IPS-18a (cell line): Measurements from ENCODE around the gene KIF26A.

Experiments used
- H3K27ac ChIP-seq: one replicate; pipeline ENCODE4 v1.5.1; 2013; ENCODE audit warnings: low read length
- H3K27me3 ChIP-seq: one replicate; pipeline ENCODE4 v1.6.1; 2013; ENCODE audit warnings: mild to moderate bottlenecking, low read length; ENCODE audit not compliant: control insufficient read depth, insufficient read depth
- H3K36me3 ChIP-seq: one replicate; pipeline ENCODE4 v1.6.1; 2013; ENCODE audit warnings: low read depth, low read length; ENCODE audit not compliant: control insufficient read depth
- H3K4me1 ChIP-seq: one replicate; pipeline ENCODE4 v1.6.1; 2013; ENCODE audit warnings: low read depth, low read length; ENCODE audit not compliant: control insufficient read depth
- H3K4me3 ChIP-seq: one replicate; pipeline ENCODE4 v1.5.1; 2013; ENCODE audit warnings: low read length
- H3K9ac ChIP-seq: one replicate; pipeline ENCODE4 v1.6.1; 2013; ENCODE audit warnings: mild to moderate bottlenecking, low read length, moderate library complexity
- H3K9me3 ChIP-seq: one replicate; pipeline ENCODE4 v1.6.1; 2013; ENCODE audit warnings: low read depth, low read length; ENCODE audit not compliant: control insufficient read depth

The KIF26A gene

GRCh38 chr14:104138098-104138717, at the start of gene KIF26A:
TSS of gene KIF26A (plus strand) at chr14:104138587. CDS start at chr14:104138723, 136 bp downstream.
- H3K9me3 ChIP-seq: no peaks in the 10 kb centered on the region
- peak within 1 kb of the TSS; percentile 22 for H3K9ac ChIP-seq
- H3K4me1 ChIP-seq: peaks cover 26% of the 10 kb centered on the region
- peak within 1 kb of the TSS; percentile 78 for H3K4me3 ChIP-seq
- H3K27me3 ChIP-seq: peaks cover 33% of the 10 kb centered on the region
- H3K27ac ChIP-seq: no peak within 1 kb of the TSS
- H3K36me3 ChIP-seq: no peaks in the 10 kb centered on the region

- Histone ChIP-seq H3K27me3 (no peaks in the 10 kb centered on the region), H3K9me3 (no peaks in the 10 kb centered on the region), H3K4me3 (no peak overlapping the region), H3K36me3 (no peaks in the 10 kb centered on the region), H3K9ac (no peak overlapping the region), H3K4me1 (no peaks in the 10 kb centered on the region), H3K27ac (no peak overlapping the region)
These were observed 48.2 kb upstream of the KIF26A start for GRCh38 chr14:104090071-104090748.

GRCh38 chr14:104091061-104091926, 47.1 kb upstream of the KIF26A start:
- no peak overlapping the region for H3K9ac ChIP-seq
- H3K27ac ChIP-seq: no peak overlapping the region
- no peak overlapping the region for H3K4me3 ChIP-seq
- H3K27me3 ChIP-seq: no peaks in the 10 kb centered on the region
- no peaks in the 10 kb centered on the region for H3K4me1 ChIP-seq
- H3K9me3 ChIP-seq: no peaks in the 10 kb centered on the region
- no peaks in the 10 kb centered on the region for H3K36me3 ChIP-seq

GRCh38 chr14:104091927-104092771, 46.2 kb upstream of the KIF26A start:
- H3K36me3 ChIP-seq: no peaks in the 10 kb centered on the region
- H3K9ac ChIP-seq: no peak overlapping the region
- no peaks in the 10 kb centered on the region for H3K9me3 ChIP-seq
- no peaks in the 10 kb centered on the region for H3K4me1 ChIP-seq
- H3K27me3 ChIP-seq: no peaks in the 10 kb centered on the region
- H3K4me3 ChIP-seq: no peak overlapping the region
- no peak overlapping the region for H3K27ac ChIP-seq

- H3K36me3 ChIP-seq: no peaks in the 10 kb centered on the region
- H3K9ac ChIP-seq: no peak overlapping the region
- H3K4me3 ChIP-seq: no peak overlapping the region
- H3K9me3 ChIP-seq: no peaks in the 10 kb centered on the region
- no peak overlapping the region for H3K27ac ChIP-seq
- no peaks in the 10 kb centered on the region for H3K4me1 ChIP-seq
- H3K27me3 ChIP-seq: no peaks in the 10 kb centered on the region
These were observed 45.4 kb upstream of the KIF26A start for GRCh38 chr14:104092931-104093365.

- Histone ChIP-seq H3K27me3 (no peaks in the 10 kb centered on the region), H3K36me3 (no peaks in the 10 kb centered on the region), H3K4me3 (no peak overlapping the region), H3K27ac (no peak overlapping the region), H3K9ac (no peak overlapping the region), H3K4me1 (no peaks in the 10 kb centered on the region), H3K9me3 (no peaks in the 10 kb centered on the region)
These were observed 44.9 kb upstream of the KIF26A start for GRCh38 chr14:104093366-104094055.

GRCh38 chr14:104094056-104094708, 44.2 kb upstream of the KIF26A start:
- Histone ChIP-seq H3K27ac (no peak overlapping the region), H3K4me3 (no peak overlapping the region)

GRCh38 chr14:104094709-104095425, 43.5 kb upstream of the KIF26A start:
- H3K9ac ChIP-seq: no peak overlapping the region

More at GRCh38 chr14:104094056-104094708, 44.2 kb upstream of the KIF26A start:
- no peaks in the 10 kb centered on the region for H3K36me3 ChIP-seq
- H3K9me3 ChIP-seq: no peaks in the 10 kb centered on the region
- H3K9ac ChIP-seq: no peak overlapping the region
- H3K4me1 ChIP-seq: no peaks in the 10 kb centered on the region
- no peaks in the 10 kb centered on the region for H3K27me3 ChIP-seq

GRCh38 chr14:104095426-104096310, 42.7 kb upstream of the KIF26A start:
- Histone ChIP-seq H3K27ac (no peak overlapping the region), H3K36me3 (no peaks in the 10 kb centered on the region), H3K4me1 (no peaks in the 10 kb centered on the region), H3K27me3 (no peaks in the 10 kb centered on the region), H3K9ac (no peak overlapping the region), H3K9me3 (no peaks in the 10 kb centered on the region), H3K4me3 (no peak overlapping the region)

More at GRCh38 chr14:104094709-104095425, 43.5 kb upstream of the KIF26A start:
- Histone ChIP-seq H3K9me3 (no peaks in the 10 kb centered on the region), H3K4me1 (no peaks in the 10 kb centered on the region), H3K36me3 (no peaks in the 10 kb centered on the region), H3K27me3 (no peaks in the 10 kb centered on the region), H3K27ac (no peak overlapping the region), H3K4me3 (no peak overlapping the region)
